ENCODE data around the gene C1orf21.
A peak's percentile ranks its signal among the peaks of the same experiment; 100 is the strongest.

Gene C1orf21

GRCh38 chr1:184457500-184457899, 70.7 kb downstream of the C1orf21 start:
- no peak for DNase-seq

GRCh38 chr1:184461321-184461720, 74.5 kb downstream of the C1orf21 start:
- DNase-seq = no peak

- DNase-seq = no peak
Observed at GRCh38 chr1:184462155-184462554, 75.3 kb downstream of the C1orf21 start.

- DNase-seq = no peak
Observed at GRCh38 chr1:184462990-184463389, 76.2 kb downstream of the C1orf21 start.

GRCh38 chr1:184463680-184464079, 76.9 kb downstream of the C1orf21 start:
- no peak for DNase-seq

- DNase-seq = no peak
Observed at GRCh38 chr1:184464757-184465156, 77.9 kb downstream of the C1orf21 start.

- DNase-seq = no peak
Observed at GRCh38 chr1:184465489-184466146, 78.8 kb downstream of the C1orf21 start.

- DNase-seq = no peak
Observed at GRCh38 chr1:184467295-184467694, 80.5 kb downstream of the C1orf21 start.

- no peak for DNase-seq
Observed at GRCh38 chr1:184469396-184469795, 82.6 kb downstream of the C1orf21 start.

- DNase-seq = no peak
Observed at GRCh38 chr1:184471686-184472085, 84.9 kb downstream of the C1orf21 start.

- DNase-seq = no peak
Observed at GRCh38 chr1:184472136-184472535, 85.3 kb downstream of the C1orf21 start.

GRCh38 chr1:184473176-184473966, 86.5 kb downstream of the C1orf21 start:
- no peak for DNase-seq

GRCh38 chr1:184476187-184476586, 89.4 kb downstream of the C1orf21 start:
- no peak for DNase-seq

GRCh38 chr1:184479435-184480167, 92.8 kb downstream of the C1orf21 start:
- no peak for DNase-seq

- no peak for DNase-seq
Observed at GRCh38 chr1:184480736-184481135, 93.9 kb downstream of the C1orf21 start.

GRCh38 chr1:184482136-184482535, 95.3 kb downstream of the C1orf21 start:
- DNase-seq = peak; percentile 44

- no peak for DNase-seq
Observed at GRCh38 chr1:184483101-184483683, 96.4 kb downstream of the C1orf21 start.

- DNase-seq = no peak
Observed at GRCh38 chr1:184485751-184486723, 99.2 kb downstream of the C1orf21 start.

- no peak for DNase-seq
Observed at GRCh38 chr1:184486761-184487445, 100.1 kb downstream of the C1orf21 start.

GRCh38 chr1:184487531-184488193, 100.8 kb downstream of the C1orf21 start:
- no peak for DNase-seq

GRCh38 chr1:184489908-184490307, 103.1 kb downstream of the C1orf21 start:
- no peak for DNase-seq
